ENCODE data around the gene ARVCF. TPM values are rescaled to one million over a fixed set of nuclear protein-coding genes. Genes with fewer than 3 reads are reported as not detected.

The ARVCF gene
- total and polyA plus RNA-seq, 2 of the 8 experiments (the other 6 are each of a cell fraction or from before 2014, with no cell fraction given), result 31.0 to 43.2 TPM

GRCh38 chr22:19993926-19994325 lies 22.7 kb downstream of the ARVCF start:
- Histone ChIP-seq H3K9me3 (ENCODE audit: insufficient read depth in 2 of 2, low read depth in 1 of 2, low read length in 1 of 2) (no peaks in the 10 kb centered on the region), H2BK5ac (ENCODE audit: low read depth, low read length) (no peak overlapping the region), H3K27me3 (replicated peaks in 1 of 4; ENCODE audit: control insufficient read depth in 3 of 4, extremely low read depth in 1 of 4, insufficient read depth in 3 of 4, low read length in 3 of 4) (no peaks in the 10 kb centered on the region), H2AK5ac (ENCODE audit: low read depth, low read length) (no peak overlapping the region), H3K9ac (replicated peaks in 1 of 4; ENCODE audit: extremely low read depth in 1 of 4, low read depth in 3 of 4, low read length in 3 of 4) (no peak overlapping the region), H3K79me1 (ENCODE audit: low read depth, low read length) (peaks cover 3% of the 10 kb centered on the region), H3K4ac (replicated peaks; ENCODE audit: insufficient read length, low read depth, low read length) (no peak overlapping the region), H3K79me2 (ENCODE audit: control insufficient read depth in 1 of 2, insufficient read depth in 2 of 2, low read length in 2 of 2) (no peaks in the 10 kb centered on the region), H3K27ac (ENCODE audit: low read depth, low read length) (no peak overlapping the region), H3K4me3 (ENCODE audit: extremely low read depth in 1 of 4, insufficient read depth in 2 of 4, low read depth in 3 of 4, low read length in 4 of 4) (no peak overlapping the region), H4K91ac (replicated peaks; ENCODE audit: insufficient read length, low read length) (no peak overlapping the region), H3K4me1 (replicated peaks in 1 of 4; ENCODE audit: control insufficient read depth in 3 of 4, insufficient read depth in 4 of 4, low read length in 3 of 4) (peaks cover 0 to 11% (median 7%) of the 10 kb centered on the region in 4 experiments; a peak in 5 of 7 replicates), H3K4me2 (ENCODE audit: insufficient read depth in 1 of 2, low read depth in 2 of 2, low read length in 2 of 2) (no peak overlapping the region), H4K5ac (ENCODE audit: insufficient read length, low read depth, low read length) (no peak overlapping the region), H2BK20ac (ENCODE audit: low read length) (no peak overlapping the region), H3K36me3 (ENCODE audit: control insufficient read depth in 2 of 4, insufficient read depth in 4 of 4, low read length in 3 of 4) (no peaks in the 10 kb centered on the region), H3K18ac (ENCODE audit: extremely low read depth, low read length) (no peak overlapping the region), H3K56ac (replicated peaks; ENCODE audit: insufficient read length, low read depth, low read length) (no peak overlapping the region), H4K20me1 (replicated peaks in 1 of 2; ENCODE audit: control insufficient read depth in 1 of 2, insufficient read depth in 2 of 2, low read length in 2 of 2) (peaks cover 2 to 4% of the 10 kb centered on the region in 2 experiments), H2BK12ac (ENCODE audit: low read depth, low read length) (no peak overlapping the region), H3K23me2 (ENCODE audit: low read depth, low read length) (peaks cover 6% of the 10 kb centered on the region; the same call in 1 of the 2 replicates), H3K14ac (ENCODE audit: insufficient read length) (no peak overlapping the region), H2AFZ (ENCODE audit: low read length) (no peak overlapping the region), H4K8ac (ENCODE audit: extremely low read depth, insufficient read depth, low read length) (no peak overlapping the region), H2BK120ac (replicated peaks; ENCODE audit: low read depth, low read length) (no peak overlapping the region), H2BK15ac (ENCODE audit: low read length) (no peak overlapping the region), H3K23ac (ENCODE audit: insufficient read length) (no peak overlapping the region)
- TF ChIP-seq NANOG (IDR thresholded peaks at IDR 0.05; ENCODE audit: insufficient read depth, low read depth, low read length, poor library complexity, severe bottlenecking), result no peak
- WGBS, 2 experiments (ENCODE audit: extremely low coverage in 1 of 2, insufficient coverage in 1 of 2, insufficient read length in 1 of 2, insufficient replicate concordance in 2 of 2, low coverage in 1 of 2, low lambda C conversion rate in 2 of 2, missing lambda C conversion rate in 1 of 2), result 87% methylated on average over 7 of the region's 7 CpGs; no CpG with 5 or more reads in 1 of the 2 experiments
- ChIA-PET CTCF (ENCODE audit: partially characterized antibody) (no interaction called here), POLR2A (ENCODE audit: partially characterized antibody) (no interaction called here)
- DNase-seq (ENCODE audit: low read depth in 1 of 2, low spot score in 2 of 2), result no peak
- no peak for FAIRE-seq
